Neural cell (in vitro differentiated cells): ENCODE data around the gene TBL1X. TPM values are rescaled to one million over a fixed set of nuclear protein-coding genes. Genes with fewer than 3 reads are reported as not detected.
"Not testable (repeated sequence)": the region's sequence is repeated elsewhere in the genome, so short reads cannot be mapped to it uniquely, and the experiment has no call there.

ENCODE experiments used
- H2AFZ ChIP-seq: fragments of 200-600, 300-800 bp; sonication (generic), shearing (Covaris generic); 2 replicates; pipeline ENCODE4 v1.6.0; 2014; ENCODE audit warnings: low read depth, mild to moderate bottlenecking, antibody characterized with exemption, low read length, moderate library complexity
- H3F3A ChIP-seq: fragments of 200-600 bp; shearing (Covaris generic); 2 replicates; pipeline ENCODE4 v1.6.1; 2016; ENCODE audit warnings: mild to moderate bottlenecking, moderate library complexity, mixed read lengths, antibody characterized with exemption, low read length; ENCODE audit not compliant: insufficient read depth, poor library complexity, severe bottlenecking
- H3K27ac ChIP-seq: fragments of 200-600, 300-800 bp; sonication (generic), shearing (Covaris generic); 2 replicates; pipeline ENCODE4 v1.5.1; 2014; ENCODE audit warnings: mild to moderate bottlenecking, low read length, moderate library complexity
- H3K27me3 ChIP-seq: fragments of 300-800, 200-600 bp; sonication (generic), shearing (Covaris generic); 2 replicates; pipeline ENCODE4 v1.6.0; 2014; ENCODE audit warnings: mild to moderate bottlenecking, low read depth, low read length, moderate library complexity; ENCODE audit not compliant: insufficient read depth
- H3K36me3 ChIP-seq: fragments of 300-800, 200-600 bp; sonication (generic), shearing (Covaris generic); 2 replicates; pipeline ENCODE4 v1.5.1; 2014; ENCODE audit warnings: mild to moderate bottlenecking, antibody characterized with exemption, low read length, moderate library complexity; ENCODE audit not compliant: insufficient read depth
- H3K4me2 ChIP-seq: fragments of 300-800, 200-600 bp; sonication (generic), shearing (Covaris generic); 2 replicates; pipeline ENCODE4 v1.6.0; 2014; ENCODE audit warnings: mild to moderate bottlenecking, low read length
- H3K4me3 ChIP-seq: fragments of 300-800, 200-600 bp; sonication (generic), shearing (Covaris generic); 2 replicates; pipeline ENCODE4 v1.5.1; 2014; ENCODE audit warnings: mild to moderate bottlenecking, low read length, moderate library complexity
- H3K79me2 ChIP-seq: fragments of 200-600 bp; shearing (Covaris generic); replicated peaks from 2 replicates; pipeline ENCODE4 v1.6.0; 2014; ENCODE audit warnings: mild to moderate bottlenecking, low read length, moderate library complexity; ENCODE audit not compliant: insufficient read depth
- H3K9ac ChIP-seq: fragments of 300-800, 200-600 bp; sonication (generic), shearing (Covaris generic); 2 replicates; pipeline ENCODE4 v1.6.1; 2016; ENCODE audit warnings: mild to moderate bottlenecking, low read length, mixed read lengths
- H3K9me2 ChIP-seq: fragments of 200-600 bp; shearing (Covaris generic); 2 replicates; pipeline ENCODE4 v1.6.1; 2016; ENCODE audit warnings: mild to moderate bottlenecking, low read length, mixed read lengths; ENCODE audit not compliant: insufficient read depth
- H3K9me3 ChIP-seq: fragments of 200-600, 300-800 bp; sonication (generic), shearing (Covaris generic); 2 replicates; pipeline ENCODE4 v1.6.1; 2016; ENCODE audit warnings: mild to moderate bottlenecking, mixed run types, low read length, moderate library complexity, mixed read lengths
- H4K20me1 ChIP-seq: fragments of 200-600 bp; shearing (Covaris generic); 2 replicates; pipeline ENCODE4 v1.6.1; 2016; ENCODE audit warnings: mild to moderate bottlenecking, mixed run types; ENCODE audit not compliant: insufficient read depth
- CTCF ChIP-seq: fragments of 450-650 bp; IDR thresholded peaks from 2 replicates; pipeline ENCODE4 v1.5.1; 2014; ENCODE audit warnings: antibody characterized with exemption, mild to moderate bottlenecking, moderate library complexity; ENCODE audit not compliant: poor library complexity, severe bottlenecking
- EP300 ChIP-seq: fragments of 450-650 bp; conservative IDR thresholded peaks from 2 replicates; pipeline ENCODE4 v1.6.1; 2014; ENCODE audit warnings: antibody characterized with exemption, mild to moderate bottlenecking, moderate library complexity; ENCODE audit not compliant: poor library complexity, severe bottlenecking
- EZH2 ChIP-seq: fragments of 200-600, 300-800 bp; shearing (Covaris generic), sonication (generic); IDR thresholded peaks from 2 replicates; pipeline ENCODE4 v1.6.1; 2014; ENCODE audit warnings: antibody characterized with exemption, low read length, borderline replicate concordance, mild to moderate bottlenecking; ENCODE audit not compliant: insufficient read depth, poor library complexity, severe bottlenecking
- MXI1 ChIP-seq: fragments of 450-650 bp; conservative IDR thresholded peaks from 2 replicates; pipeline ENCODE4 v1.6.1; 2014; ENCODE audit warnings: antibody characterized with exemption, mild to moderate bottlenecking; ENCODE audit not compliant: poor library complexity, severe bottlenecking
- POLR2AphosphoS5 ChIP-seq: IDR thresholded peaks from 2 replicates; pipeline ENCODE4 v1.6.1; 2012
- RAD21 ChIP-seq: fragments of 450-650 bp; conservative IDR thresholded peaks from 2 replicates; pipeline ENCODE4 v1.6.1; 2014; ENCODE audit warnings: antibody characterized with exemption, mild to moderate bottlenecking, moderate library complexity
- REST ChIP-seq: IDR thresholded peaks from 2 replicates; pipeline ENCODE4 v1.6.1; 2012; ENCODE audit warnings: borderline replicate concordance
- SMC3 ChIP-seq: fragments of 450-650 bp; conservative IDR thresholded peaks from 2 replicates; pipeline ENCODE4 v1.6.1; 2014; ENCODE audit warnings: antibody characterized with exemption, mild to moderate bottlenecking, moderate library complexity; ENCODE audit not compliant: poor library complexity
- TAF1 ChIP-seq: IDR thresholded peaks from 2 replicates; pipeline ENCODE4 v1.6.1; 2012; ENCODE audit warnings: low read depth
- polyA plus RNA-seq: library from polyadenylated mRNA; depleted of rRNA; stranded (reverse); fragments of >200 nt; gene quantifications from 2 replicates; pipeline ENCODE4 v1.2.3, GENCODE V29; 2014

The TBL1X gene
- polyA plus RNA-seq, 1 donor from 2014 or later: 2.2 TPM

GRCh38 chrX:9765737-9766097, 300.9 kb downstream of the TBL1X start, which contains the start of gene GPR143:
TSS of gene GPR143 (minus strand) at chrX:9765847. CDS start at chrX:9765817, 30 bp downstream.
- H3K27me3 ChIP-seq: no peaks in the 10 kb centered on the region
- no peak within 1 kb of the TSS for H2AFZ ChIP-seq
- no peak within 1 kb of the TSS for H3K4me2 ChIP-seq
- TF ChIP-seq TAF1 (no peak), EP300 (no peak), POLR2AphosphoS5 (no peak), SMC3 (no peak), RAD21 (no peak), CTCF (no peak), REST (no peak), MXI1 (no peak), EZH2 (no peak)
- no peak within 1 kb of the TSS for H3K9ac ChIP-seq
- H3K27ac ChIP-seq: no peak within 1 kb of the TSS
- H3K36me3 ChIP-seq: no peaks in the 10 kb centered on the region
- no peak within 1 kb of the TSS for H3K4me3 ChIP-seq
- no peaks in the 10 kb centered on the region for H3K9me3 ChIP-seq
- no peaks in the 10 kb centered on the region for H3K79me2 ChIP-seq
- no peaks in the 10 kb centered on the region for H3F3A ChIP-seq
- H4K20me1 ChIP-seq: no peaks in the 10 kb centered on the region
- no peaks in the 10 kb centered on the region for H3K9me2 ChIP-seq

- no peak overlapping the region for H3K4me2 ChIP-seq
- H3K9ac ChIP-seq: no peak overlapping the region
- H3K9me3 ChIP-seq: no peaks in the 10 kb centered on the region
- H3F3A ChIP-seq: no peaks in the 10 kb centered on the region
- no peak for TF ChIP-seq TAF1
- TF ChIP-seq REST: no peak
- TF ChIP-seq MXI1: no peak
- TF ChIP-seq EZH2: no peak
- no peak for TF ChIP-seq CTCF
- no peak for TF ChIP-seq POLR2AphosphoS5
- TF ChIP-seq EP300: no peak
- no peak for TF ChIP-seq SMC3
- TF ChIP-seq RAD21: no peak
- H3K9me2 ChIP-seq: no peaks in the 10 kb centered on the region
- no peak overlapping the region for H2AFZ ChIP-seq
- no peaks in the 10 kb centered on the region for H3K79me2 ChIP-seq
- no peak overlapping the region for H3K4me3 ChIP-seq
- H4K20me1 ChIP-seq: no peaks in the 10 kb centered on the region
- H3K36me3 ChIP-seq: no peaks in the 10 kb centered on the region
- no peaks in the 10 kb centered on the region for H3K27me3 ChIP-seq
- H3K27ac ChIP-seq: no peak overlapping the region
These were observed 302.5 kb downstream of the TBL1X start for GRCh38 chrX:9767375-9767774.

- H3K4me3 ChIP-seq, H3F3A ChIP-seq, H3K27ac ChIP-seq, H3K9ac ChIP-seq, H3K36me3 ChIP-seq, H3K27me3 ChIP-seq, H2AFZ ChIP-seq, H3K79me2 ChIP-seq, H4K20me1 ChIP-seq, H3K9me2 ChIP-seq, H3K9me3 ChIP-seq, H3K4me2 ChIP-seq: not testable (repeated sequence)
These were observed 303.5 kb downstream of the TBL1X start for GRCh38 chrX:9768321-9768839.
